ENCODE measurements around the gene CFAP61. TPM values are rescaled to one million over a fixed set of nuclear protein-coding genes. Genes with fewer than 3 reads are reported as not detected.
"Not testable (repeated sequence)": the region's sequence is repeated elsewhere in the genome, so short reads cannot be mapped to it uniquely, and the experiment has no call there.

CFAP61 gene
- total RNA-seq, 4 donors from 2014 or later = 0.38 TPM; not detected in 3

GRCh38 chr20:20096421-20096820, 44.1 kb downstream of the CFAP61 start:
- Histone ChIP-seq H3K9me3 (no peaks in the 10 kb centered on the region), H3K27me3 (no peaks in the 10 kb centered on the region), H3K36me3 (no peaks in the 10 kb centered on the region), H3K27ac (no peak overlapping the region), H3K4me3 (no peak overlapping the region), H3K4me1 (peaks cover 0 to 7% (median 0%) of the 10 kb centered on the region in 3 donors)
- intact Hi-C loops (cut with DNase I) = no loop called here
- no peak for DNase-seq
- TF ChIP-seq CTCF (IDR thresholded peaks at IDR 0.05) (no peak), POLR2A (IDR thresholded peaks at IDR 0.05) (no peak)
- 66 to 79% methylated on average over 11 of the region's 11 CpGs for WGBS, 2 donors

- intact Hi-C loops (cut with DNase I) = no loop called here
- no peak for DNase-seq
Measured at GRCh38 chr20:20100881-20101280, 48.5 kb downstream of the CFAP61 start.

GRCh38 chr20:20102163-20102562, 49.8 kb downstream of the CFAP61 start:
- no peak for DNase-seq
- Histone ChIP-seq H3K27me3 (no peaks in the 10 kb centered on the region), H3K4me3 (no peak overlapping the region), H3K36me3 (no peaks in the 10 kb centered on the region), H3K27ac (no peak overlapping the region), H3K4me1 (no peaks in the 10 kb centered on the region), H3K9me3 (no peaks in the 10 kb centered on the region)
- TF ChIP-seq CTCF (IDR thresholded peaks at IDR 0.05) (no peak), POLR2A (IDR thresholded peaks at IDR 0.05) (no peak)
- intact Hi-C loops (cut with DNase I) = no loop called here

More at GRCh38 chr20:20100881-20101280, 48.5 kb downstream of the CFAP61 start:
- no peak for TF ChIP-seq CTCF (IDR thresholded peaks at IDR 0.05)
- TF ChIP-seq POLR2A (IDR thresholded peaks at IDR 0.05) = no peak
- no peaks in the 10 kb centered on the region for H3K9me3 ChIP-seq
- H3K4me3 ChIP-seq = no peak overlapping the region
- H3K4me1 ChIP-seq = no peaks in the 10 kb centered on the region
- H3K27me3 ChIP-seq = no peaks in the 10 kb centered on the region
- no peaks in the 10 kb centered on the region for H3K36me3 ChIP-seq
- H3K27ac ChIP-seq = no peak overlapping the region

GRCh38 chr20:20102716-20103258, 50.5 kb downstream of the CFAP61 start:
- no peaks in the 10 kb centered on the region for H3K27me3 ChIP-seq
- H3K27ac ChIP-seq = no peak overlapping the region
- no peak overlapping the region for H3K4me3 ChIP-seq
- no peaks in the 10 kb centered on the region for H3K9me3 ChIP-seq
- no peak for TF ChIP-seq CTCF (IDR thresholded peaks at IDR 0.05)
- TF ChIP-seq POLR2A (IDR thresholded peaks at IDR 0.05) = no peak
- no peaks in the 10 kb centered on the region for H3K36me3 ChIP-seq
- no peak for DNase-seq
- no peaks in the 10 kb centered on the region for H3K4me1 ChIP-seq
- intact Hi-C loops (cut with DNase I) = no loop called here

- H3K27me3 ChIP-seq = no peaks in the 10 kb centered on the region
- WGBS, 2 donors = 92 to 97% methylated on average over 2 of the region's 2 CpGs
- intact Hi-C loops (cut with DNase I) = no loop called here
Measured at GRCh38 chr20:20103486-20103885, 51.2 kb downstream of the CFAP61 start.

GRCh38 chr20:20123187-20123586, 70.9 kb downstream of the CFAP61 start:
- H3K9me3 ChIP-seq; H3K4me1 ChIP-seq; intact Hi-C loops (cut with DNase I); H3K27ac ChIP-seq; H3K27me3 ChIP-seq; H3K36me3 ChIP-seq; H3K4me3 ChIP-seq; DNase-seq: not testable (repeated sequence)
- WGBS, 2 donors = 42 to 63% methylated on average over 1 of the region's 1 CpG

More at GRCh38 chr20:20103486-20103885, 51.2 kb downstream of the CFAP61 start:
- Histone ChIP-seq H3K4me3 (no peak overlapping the region), H3K36me3 (no peaks in the 10 kb centered on the region), H3K4me1 (no peaks in the 10 kb centered on the region), H3K27ac (no peak overlapping the region), H3K9me3 (no peaks in the 10 kb centered on the region)
- DNase-seq = no peak
- TF ChIP-seq POLR2A (IDR thresholded peaks at IDR 0.05) (no peak), CTCF (IDR thresholded peaks at IDR 0.05) (no peak)
